Stimulated activated naive B cell treated with anti-CD40 and anti-IgM and Interleukin-4, amounts not matched to agents 10 μg/mL and 1 μg/mL and 100 μg/mL, for 72 hours (primary cell): ENCODE data around the gene RNLS.
"Not testable (repeated sequence)": the region's sequence is repeated elsewhere in the genome, so short reads cannot be mapped to it uniquely, and the experiment has no call there.

Experiments used
- ATAC-seq, 2 donors: fragments of 150-1000 bp; cut with Tn5 transposase; replicated peaks; 2 replicates each; pipeline ENCODE4 v1.10.0; 2021; ENCODE audit warnings: moderate library complexity in 1 of 2
- DNase-seq: peaks from one replicate; pipeline ENCODE4 v3.0.0; 2021
- H3K27ac Mint-ChIP-seq: one replicate; pipeline ENCODE4 v1.8.0; 2022; ENCODE audit warnings: mild to moderate bottlenecking, mixed read lengths
- H3K27me3 Mint-ChIP-seq, 2 donors: one replicate each; pipeline ENCODE4 v1.8.0; 2022; ENCODE audit warnings: mixed read lengths in 2 of 2
- H3K36me3 Mint-ChIP-seq, 2 donors: one replicate each; pipeline ENCODE4 v1.8.0; 2022; ENCODE audit warnings: mixed read lengths in 2 of 2, mild to moderate bottlenecking in 1 of 2
- H3K4me1 Mint-ChIP-seq, 2 donors: one replicate each; pipeline ENCODE4 v1.8.0; 2022; ENCODE audit warnings: mixed read lengths in 2 of 2, mild to moderate bottlenecking in 1 of 2
- H3K4me3 Mint-ChIP-seq, 2 donors: one replicate each; pipeline ENCODE4 v1.8.0; 2022; ENCODE audit warnings: mild to moderate bottlenecking in 2 of 2, mixed read lengths in 2 of 2, moderate library complexity in 1 of 2
- H3K9me3 Mint-ChIP-seq, 2 donors: one replicate each; pipeline ENCODE4 v1.8.0; 2022; ENCODE audit warnings: mixed read lengths in 2 of 2, mild to moderate bottlenecking in 1 of 2

Gene RNLS

GRCh38 chr10:88493691-88494483, 89.2 kb downstream of the RNLS start:
- DNase-seq (no peak), ATAC-seq (peak; percentile 68 to 77)
- Mint-ChIP-seq H3K36me3 (no peaks in the 10 kb centered on the region), H3K27me3 (no peaks in the 10 kb centered on the region), H3K27ac (no peak overlapping the region), H3K9me3 (no peaks in the 10 kb centered on the region), H3K4me1 (peaks cover 25 to 36% of the 10 kb centered on the region in 2 donors), H3K4me3 (no peak overlapping the region)

- ATAC-seq (peak; percentile 19 to 36), DNase-seq (no peak)
- Mint-ChIP-seq H3K9me3 (peaks cover 4 to 5% of the 10 kb centered on the region in 2 donors), H3K36me3 (peaks cover 3 to 4% of the 10 kb centered on the region in 2 donors), H3K27me3 (no peaks in the 10 kb centered on the region), H3K4me3 (no peak overlapping the region), H3K4me1 (peaks cover 22 to 36% of the 10 kb centered on the region in 2 donors), H3K27ac (no peak overlapping the region)
These were observed 91.8 kb downstream of the RNLS start for GRCh38 chr10:88491314-88491713.

- DNase-seq (no peak), ATAC-seq (no peak)
- Mint-ChIP-seq H3K9me3 (peaks cover 4 to 5% of the 10 kb centered on the region in 2 donors), H3K4me1 (peaks cover 16 to 29% of the 10 kb centered on the region in 2 donors), H3K27ac (no peak overlapping the region), H3K36me3 (peaks cover 3 to 4% of the 10 kb centered on the region in 2 donors), H3K4me3 (no peak overlapping the region), H3K27me3 (no peaks in the 10 kb centered on the region)
These were observed 92.7 kb downstream of the RNLS start for GRCh38 chr10:88490231-88490980.

GRCh38 chr10:88489107-88489506, 94.0 kb downstream of the RNLS start:
- Mint-ChIP-seq H3K9me3 (peaks cover 4 to 5% of the 10 kb centered on the region in 2 donors), H3K27me3 (no peaks in the 10 kb centered on the region), H3K4me1 (peaks cover 12 to 17% of the 10 kb centered on the region in 2 donors), H3K27ac (no peak overlapping the region), H3K36me3 (peaks cover 3 to 4% of the 10 kb centered on the region in 2 donors), H3K4me3 (no peak overlapping the region)
- DNase-seq (no peak), ATAC-seq (no peak)

- not testable (repeated sequence) for H3K27ac Mint-ChIP-seq, H3K9me3 Mint-ChIP-seq, ATAC-seq, H3K27me3 Mint-ChIP-seq, H3K4me1 Mint-ChIP-seq, H3K4me3 Mint-ChIP-seq, DNase-seq, H3K36me3 Mint-ChIP-seq
These were observed 96.3 kb downstream of the RNLS start for GRCh38 chr10:88486816-88487215.

- Mint-ChIP-seq H3K9me3 (peaks cover 7 to 9% of the 10 kb centered on the region in 2 donors), H3K4me1 (no peaks in the 10 kb centered on the region), H3K27me3 (no peaks in the 10 kb centered on the region), H3K4me3 (no peak overlapping the region), H3K36me3 (peaks cover 6 to 8% of the 10 kb centered on the region in 2 donors), H3K27ac (no peak overlapping the region)
- ATAC-seq, result no peak
- DNase-seq, result no peak
These were observed 100.9 kb downstream of the RNLS start for GRCh38 chr10:88482220-88482619.

- Mint-ChIP-seq H3K9me3 (peaks cover 3 to 4% of the 10 kb centered on the region in 2 donors), H3K27ac (no peak overlapping the region), H3K4me1 (no peaks in the 10 kb centered on the region), H3K27me3 (no peaks in the 10 kb centered on the region), H3K4me3 (no peak overlapping the region), H3K36me3 (peaks cover 3 to 4% of the 10 kb centered on the region in 2 donors)
- no peak for ATAC-seq
- no peak for DNase-seq
These were observed 104.9 kb downstream of the RNLS start for GRCh38 chr10:88478256-88478655.

GRCh38 chr10:88477343-88478085, 105.6 kb downstream of the RNLS start:
- H3K36me3 Mint-ChIP-seq, result peaks cover 0 to 4% of the 10 kb centered on the region in 2 donors
- peaks cover 0 to 4% of the 10 kb centered on the region in 2 donors for H3K9me3 Mint-ChIP-seq
- no peaks in the 10 kb centered on the region for H3K27me3 Mint-ChIP-seq
- no peaks in the 10 kb centered on the region for H3K4me1 Mint-ChIP-seq
- H3K27ac Mint-ChIP-seq, result no peak overlapping the region
- DNase-seq (no peak), ATAC-seq (no peak)
- no peak overlapping the region for H3K4me3 Mint-ChIP-seq

GRCh38 chr10:88474884-88475844, 108.0 kb downstream of the RNLS start:
- peaks cover 0 to 3% of the 10 kb centered on the region in 2 donors for H3K9me3 Mint-ChIP-seq

GRCh38 chr10:88473989-88474883, 108.9 kb downstream of the RNLS start:
- Mint-ChIP-seq H3K9me3 (peaks cover 0 to 3% of the 10 kb centered on the region in 2 donors), H3K4me1 (no peaks in the 10 kb centered on the region)

More at GRCh38 chr10:88474884-88475844, 108.0 kb downstream of the RNLS start:
- no peaks in the 10 kb centered on the region for H3K4me1 Mint-ChIP-seq
- H3K4me3 Mint-ChIP-seq, result no peak overlapping the region
- no peak for ATAC-seq
- H3K27me3 Mint-ChIP-seq, result no peaks in the 10 kb centered on the region
- no peak for DNase-seq
- H3K36me3 Mint-ChIP-seq, result peaks cover 2 to 10% of the 10 kb centered on the region in 2 donors
- H3K27ac Mint-ChIP-seq, result no peak overlapping the region

GRCh38 chr10:88472540-88472939, 110.6 kb downstream of the RNLS start:
- Mint-ChIP-seq H3K27ac (no peak overlapping the region), H3K36me3 (peaks cover 2 to 10% of the 10 kb centered on the region in 2 donors), H3K27me3 (no peaks in the 10 kb centered on the region), H3K4me3 (no peak overlapping the region), H3K4me1 (peaks cover 0 to 2% of the 10 kb centered on the region in 2 donors), H3K9me3 (peaks cover 0 to 3% of the 10 kb centered on the region in 2 donors)
- DNase-seq (no peak), ATAC-seq (no peak)

More at GRCh38 chr10:88473989-88474883, 108.9 kb downstream of the RNLS start:
- ATAC-seq, result no peak
- H3K27me3 Mint-ChIP-seq, result no peaks in the 10 kb centered on the region
- DNase-seq, result no peak
- H3K4me3 Mint-ChIP-seq, result no peak overlapping the region
- H3K36me3 Mint-ChIP-seq, result peaks cover 2 to 10% of the 10 kb centered on the region in 2 donors
- no peak overlapping the region for H3K27ac Mint-ChIP-seq

GRCh38 chr10:88471899-88472298, 111.2 kb downstream of the RNLS start:
- peaks cover 2 to 10% of the 10 kb centered on the region in 2 donors for H3K36me3 Mint-ChIP-seq
- peaks cover 0 to 3% of the 10 kb centered on the region in 2 donors for H3K9me3 Mint-ChIP-seq
- H3K27ac Mint-ChIP-seq, result no peak overlapping the region
- DNase-seq (no peak), ATAC-seq (no peak)
- peaks cover 0 to 2% of the 10 kb centered on the region in 2 donors for H3K4me1 Mint-ChIP-seq
- H3K4me3 Mint-ChIP-seq, result no peak overlapping the region
- H3K27me3 Mint-ChIP-seq, result no peaks in the 10 kb centered on the region
